Panc1 (cell line): Measurements from ENCODE around the gene YPEL1. TPM values are rescaled to one million over a fixed set of nuclear protein-coding genes. Genes with fewer than 3 reads are reported as not detected.

Experiments
- ATAC-seq: fragments of 200-7000 bp; cut with Tn5 transposase; 2 replicates; pipeline ENCODE4 v1.9.1; 2020; ENCODE audit warnings: mild to moderate bottlenecking, moderate library complexity
- BruUV-seq: library from RNA; stranded (reverse); fragments of 400-500 nt; replicated peaks from 2 replicates; lab custom pipeline; 2021; lab: Mats Ljungman, UMichigan
- CTCF ChIA-PET: fragments of 300-600 bp; sonication (Branson Sonifier 250); formaldehyde crosslinking; loops from one replicate; lab custom pipeline; 2022; ENCODE audit warnings: antibody characterized with exemption; lab: Charles Lee
- POLR2A ChIA-PET: fragments of 300-600 bp; sonication (Branson Sonifier 250); formaldehyde crosslinking; loops from one replicate; lab custom pipeline; 2022; ENCODE audit warnings: antibody characterized with exemption; lab: Charles Lee
- DNase-seq: peaks from one replicate; pipeline ENCODE4 v3.0.0-alpha.2; 2010; ENCODE audit warnings: low read depth, low spot score
- H3K27ac ChIP-seq: 2 replicates; pipeline ENCODE4 v1.5.1; 2011; ENCODE audit warnings: mild to moderate bottlenecking, low read length, inconsistent platforms
- H3K27me3 ChIP-seq: fragments of 200-500 bp; sonication (Bioruptor generic); 2 replicates; pipeline ENCODE4 v1.6.0; 2014; ENCODE audit warnings: low read length, inconsistent platforms; ENCODE audit not compliant: control insufficient read depth, insufficient read depth
- H3K36me3 ChIP-seq: fragments of 200-500 bp; sonication (Bioruptor generic); 2 replicates; pipeline ENCODE4 v1.5.1; 2014; ENCODE audit warnings: inconsistent platforms, mild to moderate bottlenecking, low read length, moderate library complexity; ENCODE audit not compliant: control insufficient read depth, insufficient read depth
- H3K4me1 ChIP-seq: 2 replicates; pipeline ENCODE4 v1.5.1; 2011; ENCODE audit warnings: inconsistent platforms, mild to moderate bottlenecking, low read length, moderate library complexity; ENCODE audit not compliant: control insufficient read depth, insufficient read depth
- H3K4me3 ChIP-seq, 2 experiments: 2 replicates each; pipeline ENCODE4 v1.5.1; 2011 to 2012; ENCODE audit warnings: low read depth in 2 of 2, low read length in 2 of 2, mild to moderate bottlenecking in 2 of 2, inconsistent platforms in 1 of 2, moderate library complexity in 1 of 2
- H3K9me3 ChIP-seq: fragments of 200-500 bp; sonication (Bioruptor generic); 2 replicates; pipeline ENCODE4 v1.5.1; 2014; ENCODE audit warnings: low read depth, mild to moderate bottlenecking, inconsistent platforms, low read length, moderate library complexity; ENCODE audit not compliant: control insufficient read depth, insufficient read depth
- POLR2AphosphoS5 ChIP-seq: IDR thresholded peaks from 2 replicates; pipeline ENCODE4 v1.6.1; 2012; ENCODE audit warnings: mild to moderate bottlenecking, low read depth, low read length, moderate library complexity
- SIN3A ChIP-seq: IDR thresholded peaks from 2 replicates; pipeline ENCODE4 v1.6.1; 2012; ENCODE audit warnings: low read depth, mild to moderate bottlenecking, low read length, moderate library complexity, borderline replicate concordance; ENCODE audit not compliant: insufficient read depth
- TCF7L2 ChIP-seq: IDR thresholded peaks from 2 replicates; pipeline ENCODE4 v1.6.1; 2011; ENCODE audit warnings: mild to moderate bottlenecking, low read depth, low read length, inconsistent platforms
- in situ Hi-C: cut with HindIII; loops from 2 replicates; pipeline ENCODE4 v1.10.0; 2016; ENCODE audit warnings: low sequenced_read_pairs, low pct_unique_long_range_greater_than_20kb
- intact Hi-C: fragments of 100-400 bp; cut with micrococcal nuclease; formaldehyde crosslinking; loops from one replicate; pipeline ENCODE4 v1.10.0; 2022; ENCODE audit not compliant: unreplicated experiment
- total RNA-seq: library from RNA; stranded (reverse); gene quantifications from one replicate; pipeline ENCODE4 v1.2.1, GENCODE V29; 2021; ENCODE audit not compliant: unreplicated experiment
- TF ChIP-seq, protein P1 (sequence below), 2 experiments: IDR thresholded peaks; 2 replicates each; pipeline ENCODE4 v1.6.1; 2011 to 2012; ENCODE audit warnings: low read depth in 2 of 2, control low read depth in 1 of 2, low read length in 1 of 2, mild to moderate bottlenecking in 1 of 2, moderate library complexity in 1 of 2; ENCODE audit not compliant: insufficient read depth in 1 of 2
- TF ChIP-seq, protein P2 (sequence below): fragments of 450-650 bp; IDR thresholded peaks from 2 replicates; pipeline ENCODE4 v1.5.1; 2017; ENCODE audit warnings: mild to moderate bottlenecking

The YPEL1 gene
- total RNA-seq, 1 experiment from 2014 or later: 4.0 TPM

DNA sequence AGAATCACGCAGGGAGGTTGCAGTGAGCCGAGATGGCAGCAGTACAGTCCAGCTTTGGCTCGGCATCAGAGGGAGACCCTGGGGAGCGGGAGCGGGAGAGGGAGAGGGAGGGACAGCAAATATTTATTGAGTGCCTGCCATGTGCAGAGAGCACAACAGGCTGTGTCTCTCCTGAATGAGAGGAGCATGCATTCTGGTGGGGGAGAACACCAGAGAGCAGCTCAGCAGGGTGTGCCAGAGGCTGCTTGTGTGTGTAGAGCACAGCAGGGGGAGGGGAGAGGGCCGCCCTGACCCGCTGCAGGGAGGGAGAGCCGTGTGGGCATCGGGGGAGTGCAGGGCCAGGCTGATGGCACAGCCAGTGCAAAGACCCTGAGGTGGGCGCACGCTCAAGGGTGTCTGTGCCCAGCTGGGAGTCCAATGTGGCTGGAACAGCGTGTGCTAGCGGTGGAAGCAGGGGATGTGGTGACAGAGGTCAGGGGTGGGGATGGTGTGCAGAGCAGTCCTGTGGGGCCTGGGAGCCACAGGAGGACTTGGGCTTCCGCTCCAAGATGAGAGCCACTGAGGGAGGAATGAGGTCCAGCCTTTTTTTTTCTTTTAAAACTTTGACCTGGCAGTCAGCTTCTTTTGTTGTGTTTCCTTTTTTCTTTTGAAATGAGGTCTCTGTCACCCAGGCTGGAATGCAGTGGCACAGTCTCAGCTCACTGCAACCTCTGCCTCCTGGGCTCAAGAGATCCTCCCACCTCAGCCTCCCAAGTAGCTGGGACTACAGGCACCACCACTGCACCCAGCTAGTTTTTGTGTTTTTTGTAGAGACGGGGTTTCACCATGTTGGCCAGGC lies 57.8 kb downstream of the YPEL1 start:
- H3K36me3 ChIP-seq: no peaks in the 10 kb centered on the region
- no peaks in the 10 kb centered on the region for H3K4me1 ChIP-seq
- no TSS peak for BruUV-seq
- in situ Hi-C loops: no loop called here
- ChIA-PET CTCF (no interaction called here), POLR2A (no interaction called here)
- DNase-seq: no peak
- TF ChIP-seq, protein P1, sequence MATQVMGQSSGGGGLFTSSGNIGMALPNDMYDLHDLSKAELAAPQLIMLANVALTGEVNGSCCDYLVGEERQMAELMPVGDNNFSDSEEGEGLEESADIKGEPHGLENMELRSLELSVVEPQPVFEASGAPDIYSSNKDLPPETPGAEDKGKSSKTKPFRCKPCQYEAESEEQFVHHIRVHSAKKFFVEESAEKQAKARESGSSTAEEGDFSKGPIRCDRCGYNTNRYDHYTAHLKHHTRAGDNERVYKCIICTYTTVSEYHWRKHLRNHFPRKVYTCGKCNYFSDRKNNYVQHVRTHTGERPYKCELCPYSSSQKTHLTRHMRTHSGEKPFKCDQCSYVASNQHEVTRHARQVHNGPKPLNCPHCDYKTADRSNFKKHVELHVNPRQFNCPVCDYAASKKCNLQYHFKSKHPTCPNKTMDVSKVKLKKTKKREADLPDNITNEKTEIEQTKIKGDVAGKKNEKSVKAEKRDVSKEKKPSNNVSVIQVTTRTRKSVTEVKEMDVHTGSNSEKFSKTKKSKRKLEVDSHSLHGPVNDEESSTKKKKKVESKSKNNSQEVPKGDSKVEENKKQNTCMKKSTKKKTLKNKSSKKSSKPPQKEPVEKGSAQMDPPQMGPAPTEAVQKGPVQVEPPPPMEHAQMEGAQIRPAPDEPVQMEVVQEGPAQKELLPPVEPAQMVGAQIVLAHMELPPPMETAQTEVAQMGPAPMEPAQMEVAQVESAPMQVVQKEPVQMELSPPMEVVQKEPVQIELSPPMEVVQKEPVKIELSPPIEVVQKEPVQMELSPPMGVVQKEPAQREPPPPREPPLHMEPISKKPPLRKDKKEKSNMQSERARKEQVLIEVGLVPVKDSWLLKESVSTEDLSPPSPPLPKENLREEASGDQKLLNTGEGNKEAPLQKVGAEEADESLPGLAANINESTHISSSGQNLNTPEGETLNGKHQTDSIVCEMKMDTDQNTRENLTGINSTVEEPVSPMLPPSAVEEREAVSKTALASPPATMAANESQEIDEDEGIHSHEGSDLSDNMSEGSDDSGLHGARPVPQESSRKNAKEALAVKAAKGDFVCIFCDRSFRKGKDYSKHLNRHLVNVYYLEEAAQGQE (IDR thresholded peaks at IDR 0.05; ENCODE audit: insufficient read depth in 1 of 2, low read depth in 2 of 2, low read length in 1 of 2): no peak
- TF ChIP-seq SIN3A (no peak), TCF7L2 (no peak), POLR2AphosphoS5 (no peak)
- TF ChIP-seq, protein P2, sequence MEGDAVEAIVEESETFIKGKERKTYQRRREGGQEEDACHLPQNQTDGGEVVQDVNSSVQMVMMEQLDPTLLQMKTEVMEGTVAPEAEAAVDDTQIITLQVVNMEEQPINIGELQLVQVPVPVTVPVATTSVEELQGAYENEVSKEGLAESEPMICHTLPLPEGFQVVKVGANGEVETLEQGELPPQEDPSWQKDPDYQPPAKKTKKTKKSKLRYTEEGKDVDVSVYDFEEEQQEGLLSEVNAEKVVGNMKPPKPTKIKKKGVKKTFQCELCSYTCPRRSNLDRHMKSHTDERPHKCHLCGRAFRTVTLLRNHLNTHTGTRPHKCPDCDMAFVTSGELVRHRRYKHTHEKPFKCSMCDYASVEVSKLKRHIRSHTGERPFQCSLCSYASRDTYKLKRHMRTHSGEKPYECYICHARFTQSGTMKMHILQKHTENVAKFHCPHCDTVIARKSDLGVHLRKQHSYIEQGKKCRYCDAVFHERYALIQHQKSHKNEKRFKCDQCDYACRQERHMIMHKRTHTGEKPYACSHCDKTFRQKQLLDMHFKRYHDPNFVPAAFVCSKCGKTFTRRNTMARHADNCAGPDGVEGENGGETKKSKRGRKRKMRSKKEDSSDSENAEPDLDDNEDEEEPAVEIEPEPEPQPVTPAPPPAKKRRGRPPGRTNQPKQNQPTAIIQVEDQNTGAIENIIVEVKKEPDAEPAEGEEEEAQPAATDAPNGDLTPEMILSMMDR: no peak
- no peak for ATAC-seq
- no peaks in the 10 kb centered on the region for H3K27me3 ChIP-seq
- no peaks in the 10 kb centered on the region for H3K9me3 ChIP-seq
- H3K4me3 ChIP-seq: no peak overlapping the region
- intact Hi-C loops: no loop called here
- no peak overlapping the region for H3K27ac ChIP-seq

DNA sequence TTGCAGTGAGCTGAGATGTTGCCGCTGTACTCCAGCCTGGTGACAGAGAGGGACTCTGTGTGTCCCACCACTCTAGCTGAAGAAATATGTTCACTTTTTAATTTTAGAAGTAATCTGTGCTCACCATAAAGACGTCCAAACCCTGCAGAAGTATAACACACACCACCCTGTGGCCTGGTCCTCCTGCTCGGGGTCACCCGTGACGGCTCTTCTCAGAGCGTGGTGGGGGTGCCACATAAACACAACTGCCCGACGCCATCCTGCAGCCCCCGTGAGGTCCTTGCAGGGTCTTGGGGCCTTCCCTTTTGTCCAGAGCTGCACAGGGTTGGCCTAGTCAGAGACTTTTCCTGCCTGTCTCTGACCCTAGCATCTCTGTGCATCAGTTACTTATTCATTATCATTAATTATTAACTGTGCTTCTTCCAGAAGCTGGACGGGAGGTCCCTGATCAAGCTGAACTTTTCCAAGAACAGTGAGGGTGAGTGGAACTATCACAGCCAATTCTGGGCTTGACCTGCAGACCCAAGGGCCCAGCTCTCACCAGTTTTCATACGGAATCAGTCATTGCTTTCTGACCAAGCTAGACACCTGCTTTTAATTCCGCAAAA lies 60.9 kb downstream of the YPEL1 start:
- Histone ChIP-seq H3K4me3 (no peak overlapping the region), H3K9me3 (no peaks in the 10 kb centered on the region), H3K27me3 (no peaks in the 10 kb centered on the region), H3K27ac (no peak overlapping the region), H3K4me1 (no peaks in the 10 kb centered on the region), H3K36me3 (peaks cover 5% of the 10 kb centered on the region; the same call in 1 of the 2 replicates)
- BruUV-seq: no TSS peak
- ATAC-seq (no peak), DNase-seq (no peak)
- TF ChIP-seq TCF7L2: no peak
- TF ChIP-seq, protein P1 (IDR thresholded peaks at IDR 0.05; ENCODE audit: insufficient read depth in 1 of 2, low read depth in 2 of 2, low read length in 1 of 2): no peak
- TF ChIP-seq, protein P2: no peak
- no peak for TF ChIP-seq SIN3A
- no peak for TF ChIP-seq POLR2AphosphoS5
- in situ Hi-C loops (no loop called here), intact Hi-C loops (no loop called here)
- ChIA-PET POLR2A (interaction anchor here (0.6 kb wide), 1 partner anchor 9 kb away, joined by 3 read pairs; no protein-coding TSS in a partner anchor), CTCF (no interaction called here)
